Left kidney (tissue), 2 donors: ENCODE data around the gene DAPK1. TPM values are rescaled to one million over a fixed set of nuclear protein-coding genes. Genes with fewer than 3 reads are reported as not detected.

Experiments
- DNase-seq: peaks from one replicate; pipeline ENCODE4 v3.0.0-alpha.2; 2013
- polyA plus RNA-seq: library from polyadenylated mRNA; unstranded; fragments of 120-200 nt; gene quantifications from one replicate; pipeline ENCODE4 v1.2.1, GENCODE V29; 2013; ENCODE audit not compliant: insufficient read length

The DAPK1 gene
- polyA plus RNA-seq, 1 donor, result 92.1 TPM

DNA sequence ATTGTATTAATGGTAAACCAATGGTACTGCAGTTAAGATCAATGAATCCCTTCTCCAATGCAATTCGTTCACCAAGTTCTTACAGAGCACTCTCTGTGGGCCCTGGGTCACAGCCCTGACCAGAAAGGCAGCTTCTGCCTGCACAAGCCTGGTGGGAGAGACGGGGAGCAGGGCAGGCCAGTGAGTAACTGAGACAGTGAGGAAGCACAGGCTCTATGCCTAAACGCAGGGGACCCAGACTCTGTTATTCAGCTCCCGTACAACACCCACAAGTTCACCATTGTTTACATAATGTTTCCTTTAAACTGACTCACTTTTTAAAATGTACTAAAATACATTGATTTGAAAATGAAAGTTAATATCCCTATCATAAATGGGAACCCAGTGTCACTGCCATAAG, 187.8 kb downstream of the DAPK1 start:
- no peak for DNase-seq

DNA sequence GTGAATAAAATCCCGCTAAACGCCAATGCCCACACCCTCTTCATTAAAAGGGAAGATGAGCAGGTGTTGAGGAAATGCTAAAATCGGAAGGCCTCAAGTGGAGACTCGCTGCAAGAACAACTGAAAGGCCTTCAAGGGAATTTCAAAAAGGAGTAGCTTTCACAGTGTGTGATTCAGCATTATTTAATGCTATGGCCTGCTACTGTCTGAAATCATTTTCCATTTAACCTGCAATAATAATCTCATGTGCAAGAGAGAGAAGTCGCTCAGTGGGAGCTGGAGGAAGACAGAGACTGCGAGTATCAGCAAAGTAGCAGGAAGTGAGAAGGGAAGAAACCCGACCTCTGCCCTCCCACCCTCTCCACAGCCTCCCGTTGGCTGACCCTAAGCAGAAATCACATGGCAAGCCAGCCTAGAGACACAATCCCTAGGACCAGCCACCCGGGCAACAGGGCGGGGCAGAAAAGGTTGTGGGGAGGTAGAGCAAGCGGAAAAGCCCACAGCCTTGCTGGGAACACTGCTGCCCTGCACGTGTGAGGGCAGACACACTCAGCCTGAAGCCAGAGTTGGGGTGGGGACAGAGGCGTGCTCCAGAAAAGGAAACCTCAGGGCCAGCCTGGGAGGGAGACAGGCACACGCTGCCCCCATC, 188.3 kb downstream of the DAPK1 start:
- no peak for DNase-seq

DNA sequence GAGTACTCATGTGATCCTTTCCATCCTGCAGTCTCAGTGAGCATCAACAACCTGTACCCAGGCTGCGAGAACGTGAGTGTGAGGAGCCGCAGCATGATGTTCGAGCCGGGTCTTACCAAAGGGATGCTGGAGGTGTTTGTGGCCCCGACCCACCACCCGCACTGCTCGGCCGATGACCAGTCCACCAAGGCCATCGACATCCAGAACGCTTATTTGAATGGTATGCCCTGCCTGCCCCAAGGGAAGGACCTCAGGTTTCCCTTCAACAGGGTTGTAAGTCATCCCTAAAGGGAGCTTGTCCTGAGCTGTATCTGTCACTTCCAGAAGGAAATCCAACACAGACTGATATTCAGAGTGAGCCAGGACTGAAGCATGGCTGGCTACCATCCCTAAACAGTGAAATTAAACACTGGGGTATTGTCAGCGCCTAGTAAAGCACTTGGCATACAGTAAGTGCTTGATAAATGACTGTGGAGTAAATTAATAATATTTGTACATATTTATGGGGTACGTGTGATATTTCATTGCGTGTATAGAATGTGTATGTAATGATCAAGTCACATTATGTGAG, 188.9 kb downstream of the DAPK1 start:
- DNase-seq, result no peak

DNA sequence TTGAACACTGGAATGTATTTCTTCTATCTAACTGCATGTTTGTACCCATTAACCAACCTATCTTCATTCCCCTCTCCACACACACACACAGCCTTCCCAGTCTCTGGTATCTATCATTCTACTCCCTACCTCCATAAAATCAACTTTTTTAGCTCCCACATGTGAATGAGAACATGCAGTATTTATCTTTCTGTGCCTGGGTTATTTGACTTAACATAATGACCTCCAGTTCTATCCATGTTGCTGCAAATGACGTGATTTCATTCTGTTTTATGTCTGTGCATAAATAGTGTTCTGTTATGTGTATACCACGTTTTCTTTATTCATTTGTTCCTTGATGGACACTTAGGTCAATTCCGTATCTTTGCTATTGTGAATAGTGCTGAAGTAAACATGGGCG, 189.5 kb downstream of the DAPK1 start:
- DNase-seq, result no peak

DNA sequence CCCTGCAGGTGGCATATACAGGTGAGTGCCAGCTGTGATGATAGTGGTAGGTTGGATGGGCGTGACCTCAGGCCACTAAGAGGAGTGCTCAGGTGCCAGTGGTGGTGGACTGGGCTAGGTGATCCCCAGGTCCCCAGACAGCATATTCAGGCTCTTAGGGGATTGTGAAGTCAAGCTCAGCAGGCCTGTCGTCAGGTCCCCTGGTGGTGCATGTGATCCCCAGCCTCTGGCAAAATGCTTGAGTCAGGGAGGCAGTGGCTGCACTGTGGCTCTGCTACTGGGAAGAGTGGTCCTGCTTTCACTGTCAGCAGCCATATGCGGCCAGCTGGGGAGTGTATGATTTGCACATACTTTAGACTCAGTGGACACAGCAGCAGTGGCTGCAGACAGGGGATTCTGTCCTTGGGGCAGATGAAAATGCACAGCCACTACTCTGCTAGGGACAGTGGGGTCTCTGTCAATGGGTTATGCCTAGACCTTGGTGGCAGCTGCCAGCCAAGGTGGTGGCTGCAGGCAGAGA, 196.6 kb downstream of the DAPK1 start:
- DNase-seq, result no peak

DNA sequence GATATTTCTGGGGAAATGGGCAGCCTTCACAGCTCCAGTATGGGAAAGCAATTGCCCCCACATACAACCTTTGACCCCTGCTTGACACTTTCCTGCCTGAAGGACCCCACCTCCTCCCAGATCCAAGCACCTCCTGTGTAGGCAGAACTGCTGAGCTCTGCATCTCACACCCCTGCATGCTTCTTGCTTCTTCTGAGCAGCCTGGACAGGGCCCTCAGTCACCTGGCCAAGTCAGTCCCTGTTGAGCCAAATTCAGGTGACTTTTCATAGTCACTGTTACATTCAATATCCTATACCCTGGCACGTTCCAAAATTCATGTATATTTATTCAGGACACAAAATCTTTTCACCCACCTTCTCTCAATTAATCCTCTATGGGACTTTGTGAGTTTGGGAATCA, 197.9 kb downstream of the DAPK1 start:
- DNase-seq, result no peak

DNA sequence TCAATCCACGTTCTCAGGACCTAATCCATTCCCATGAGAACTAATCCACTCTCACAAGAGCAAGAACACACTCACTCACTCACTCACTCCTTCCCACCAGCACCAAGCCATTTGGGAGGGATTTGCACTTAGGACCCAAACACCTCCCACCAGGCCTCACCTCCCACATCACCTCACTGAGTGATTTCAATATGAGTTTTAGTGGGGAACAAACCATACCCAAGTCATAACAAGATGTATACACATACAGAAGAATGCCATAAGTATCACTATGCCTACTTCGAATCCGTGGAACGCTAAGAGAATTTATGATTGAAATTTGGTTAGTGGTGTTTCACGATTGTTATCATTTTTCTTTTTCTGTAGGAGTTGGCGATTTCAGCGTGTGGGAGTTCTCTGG, 199.0 kb downstream of the DAPK1 start:
- DNase-seq, result no peak

DNA sequence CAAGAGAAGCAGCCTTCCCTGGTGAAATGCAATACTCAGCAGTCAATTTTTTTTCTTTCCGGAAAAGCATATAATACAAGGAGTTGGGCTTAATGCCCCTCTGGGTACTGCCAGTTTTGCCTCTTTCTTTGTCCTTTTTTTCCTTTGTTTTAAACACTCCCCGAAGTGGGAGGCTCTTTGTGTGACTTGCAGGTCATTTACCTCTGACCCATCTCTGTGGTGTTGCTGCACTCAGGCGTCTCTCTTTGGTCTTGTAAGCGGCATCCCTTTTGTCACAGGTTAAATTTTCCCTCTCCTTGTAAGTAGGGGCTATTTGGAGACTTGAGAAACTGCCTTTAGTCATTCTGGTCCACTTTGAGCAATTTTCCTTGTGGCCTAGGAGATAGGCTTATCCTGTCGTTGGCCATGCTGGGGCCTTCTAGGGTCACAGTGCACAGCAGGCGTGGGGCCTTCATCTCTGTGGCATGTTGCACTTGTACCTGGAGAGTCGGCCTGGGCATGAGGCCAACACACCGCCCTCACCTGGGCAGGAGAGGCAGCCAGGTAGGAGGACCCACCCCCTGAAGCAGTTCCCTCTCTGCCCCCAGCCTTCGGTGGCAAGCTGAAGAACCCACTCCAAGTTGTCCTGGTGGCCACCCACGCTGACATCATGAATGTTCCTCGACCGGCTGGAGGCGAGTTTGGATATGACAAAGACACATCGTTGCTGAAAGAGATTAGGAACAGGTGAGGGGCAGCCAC, 200.6 kb downstream of the DAPK1 start:
- DNase-seq, result no peak

DNA sequence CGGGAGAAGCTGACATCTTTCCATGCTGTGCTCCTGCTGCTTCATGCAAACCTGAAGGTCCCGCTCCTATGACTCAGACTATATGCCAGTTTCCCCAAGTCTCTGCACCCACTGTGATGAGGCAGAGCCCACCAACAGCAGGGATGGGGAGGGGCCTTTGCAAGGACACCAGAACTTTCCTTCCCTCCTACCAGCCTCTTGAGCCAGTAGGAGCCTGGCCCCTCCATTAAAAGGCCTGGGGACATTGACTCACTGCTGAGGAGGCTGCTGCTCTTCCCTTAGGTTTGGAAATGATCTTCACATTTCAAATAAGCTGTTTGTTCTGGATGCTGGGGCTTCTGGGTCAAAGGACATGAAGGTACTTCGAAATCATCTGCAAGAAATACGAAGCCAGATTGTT, 202.2 kb downstream of the DAPK1 start:
- no peak for DNase-seq

DNA sequence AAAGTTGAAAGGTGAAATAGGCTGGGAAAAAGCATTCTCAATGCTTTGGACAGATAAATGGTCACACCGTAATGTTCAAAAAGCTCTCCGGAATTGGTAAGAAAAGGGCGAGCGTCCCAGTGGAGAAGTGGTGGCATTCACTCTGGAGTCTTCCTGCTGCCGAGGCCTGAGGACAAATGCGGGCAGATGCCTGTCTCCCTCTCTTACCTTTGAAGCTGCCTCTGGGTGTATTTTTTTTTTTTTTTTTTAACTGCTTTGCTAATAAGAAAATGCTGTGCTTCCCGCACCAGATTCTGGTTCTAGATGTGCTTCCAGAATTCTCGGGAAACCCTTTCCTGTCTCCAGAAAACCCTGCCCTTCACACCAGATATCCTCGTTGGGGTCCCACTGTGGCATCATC, 203.8 kb downstream of the DAPK1 start:
- DNase-seq, result no peak

DNA sequence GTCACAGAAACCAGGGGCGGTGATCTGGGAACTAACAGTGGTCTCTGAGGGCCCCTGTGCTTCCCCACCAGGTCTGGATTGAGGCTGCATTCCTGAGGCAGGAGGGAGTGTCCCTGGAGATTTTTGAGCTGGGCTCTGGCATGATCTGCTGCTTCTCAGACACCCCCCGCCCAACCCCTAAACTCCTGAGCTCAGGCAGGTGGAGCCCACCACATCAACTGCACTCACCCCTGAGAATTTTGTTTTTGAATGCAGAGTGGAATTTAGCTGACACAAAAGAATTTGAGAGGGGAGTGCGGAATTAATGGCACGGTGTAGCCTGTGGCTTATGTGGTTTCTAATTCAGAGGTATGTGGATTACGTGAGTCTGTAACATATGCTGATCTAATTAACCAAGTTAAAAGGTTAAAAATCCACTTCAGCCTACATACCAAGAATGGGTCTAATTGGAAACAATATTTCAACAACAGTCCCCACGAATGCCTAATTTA, 204.3 kb downstream of the DAPK1 start:
- DNase-seq, result no peak

DNA sequence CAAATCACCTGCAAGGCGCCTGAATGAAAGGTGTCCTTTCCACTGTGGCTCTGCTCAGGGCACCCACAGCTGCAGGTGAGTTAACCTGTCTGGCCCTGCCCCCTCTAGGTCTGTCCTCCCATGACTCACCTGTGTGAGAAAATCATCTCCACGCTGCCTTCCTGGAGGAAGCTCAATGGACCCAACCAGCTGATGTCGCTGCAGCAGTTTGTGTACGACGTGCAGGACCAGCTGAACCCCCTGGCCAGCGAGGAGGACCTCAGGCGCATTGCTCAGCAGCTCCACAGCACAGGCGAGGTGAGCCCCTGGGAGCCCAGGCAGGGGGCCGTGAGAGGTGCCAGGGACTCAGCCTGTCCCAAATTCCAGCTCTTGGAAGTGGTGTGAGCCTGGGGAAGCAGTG, 205.3 kb downstream of the DAPK1 start:
- no peak for DNase-seq

DNA sequence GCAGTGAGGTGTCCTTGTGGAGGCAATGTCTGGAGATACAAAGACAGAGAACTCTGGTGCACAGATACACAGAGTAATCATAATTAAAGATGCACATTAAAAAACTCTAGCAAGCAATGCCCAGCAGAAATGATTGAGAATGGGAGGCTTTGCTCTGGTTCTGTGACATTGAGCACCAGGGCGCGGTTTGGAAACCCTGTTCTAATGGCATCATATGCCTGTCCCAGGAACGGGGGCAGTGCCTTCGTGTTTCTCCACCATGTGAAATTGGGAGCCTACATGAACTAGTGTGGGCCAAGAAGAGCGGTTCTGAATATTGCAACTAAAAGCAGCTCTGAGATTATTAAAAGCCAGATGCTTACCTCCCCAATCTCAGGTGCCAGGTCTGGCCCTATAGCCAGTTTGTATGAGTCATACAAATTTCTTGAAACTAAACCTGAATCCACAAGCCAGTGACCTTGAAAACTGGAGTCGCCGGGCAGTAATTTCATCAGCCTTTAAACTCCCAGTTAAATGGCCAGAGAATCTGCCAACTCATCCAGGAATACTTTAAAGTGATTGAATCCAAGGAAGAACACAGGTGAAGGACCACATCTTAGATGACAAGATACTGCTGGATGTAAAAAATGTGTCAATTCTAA, 206.1 kb downstream of the DAPK1 start:
- no peak for DNase-seq

DNA sequence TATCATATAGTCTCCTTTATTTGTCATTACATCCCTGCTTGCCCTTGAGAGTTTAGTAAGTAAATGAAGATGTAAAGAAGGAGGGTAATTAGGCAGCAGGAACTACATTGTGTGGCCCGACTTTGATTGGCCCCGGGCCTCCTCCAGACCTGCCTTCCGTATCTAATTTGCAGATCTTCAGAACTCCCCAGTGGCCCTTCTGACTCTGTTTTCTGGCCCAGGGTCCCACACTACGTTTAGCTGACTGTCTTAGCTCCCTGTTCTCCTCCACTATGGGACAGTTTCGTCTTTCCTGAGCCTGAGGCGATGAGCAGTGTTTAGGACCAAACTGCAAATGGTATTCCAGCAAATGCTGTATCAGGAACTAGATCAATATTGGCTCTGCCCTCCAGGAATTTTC, 206.7 kb downstream of the DAPK1 start:
- no peak for DNase-seq

DNA sequence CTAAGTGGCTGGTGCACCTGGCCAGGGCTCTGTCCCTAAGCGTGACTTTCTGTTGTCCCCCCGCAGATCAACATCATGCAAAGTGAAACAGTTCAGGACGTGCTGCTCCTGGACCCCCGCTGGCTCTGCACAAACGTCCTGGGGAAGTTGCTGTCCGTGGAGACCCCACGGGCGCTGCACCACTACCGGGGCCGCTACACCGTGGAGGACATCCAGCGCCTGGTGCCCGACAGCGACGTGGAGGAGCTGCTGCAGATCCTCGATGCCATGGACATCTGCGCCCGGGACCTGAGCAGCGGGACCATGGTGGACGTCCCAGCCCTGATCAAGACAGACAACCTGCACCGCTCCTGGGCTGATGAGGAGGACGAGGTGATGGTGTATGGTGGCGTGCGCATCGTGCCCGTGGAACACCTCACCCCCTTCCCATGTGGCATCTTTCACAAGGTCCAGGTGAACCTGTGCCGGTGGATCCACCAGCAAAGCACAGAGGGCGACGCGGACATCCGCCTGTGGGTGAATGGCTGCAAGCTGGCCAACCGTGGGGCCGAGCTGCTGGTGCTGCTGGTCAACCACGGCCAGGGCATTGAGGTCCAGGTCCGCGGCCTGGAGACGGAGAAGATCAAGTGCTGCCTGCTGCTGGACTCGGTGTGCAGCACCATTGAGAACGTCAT, 208.5 kb downstream of the DAPK1 start:
- no peak for DNase-seq

DNA sequence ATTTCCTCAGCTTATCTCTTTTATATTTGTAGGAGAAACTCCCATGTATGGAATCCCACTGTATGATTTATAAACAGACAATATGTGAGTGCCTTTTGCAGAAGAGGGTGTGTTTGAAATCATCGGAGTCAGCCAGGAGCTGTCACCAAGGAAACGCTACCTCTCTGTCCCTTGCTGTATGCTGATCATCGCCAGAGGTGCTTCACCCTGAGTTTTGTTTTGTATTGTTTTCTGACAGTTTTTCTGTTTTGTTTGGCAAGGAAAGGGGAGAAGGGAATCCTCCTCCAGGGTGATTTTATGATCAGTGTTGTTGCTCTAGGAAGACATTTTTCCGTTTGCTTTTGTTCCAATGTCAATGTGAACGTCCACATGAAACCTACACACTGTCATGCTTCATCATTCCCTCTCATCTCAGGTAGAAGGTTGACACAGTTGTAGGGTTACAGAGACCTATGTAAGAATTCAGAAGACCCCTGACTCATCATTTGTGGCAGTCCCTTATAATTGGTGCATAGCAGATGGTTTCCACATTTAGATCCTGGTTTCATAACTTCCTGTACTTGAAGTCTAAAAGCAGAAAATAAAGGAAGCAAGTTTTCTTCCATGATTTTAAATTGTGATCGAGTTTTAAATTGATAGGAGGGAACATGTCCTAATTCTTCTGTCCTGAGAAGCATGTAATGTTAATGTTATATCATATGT, 210.3 kb downstream of the DAPK1 start:
- no peak for DNase-seq

DNA sequence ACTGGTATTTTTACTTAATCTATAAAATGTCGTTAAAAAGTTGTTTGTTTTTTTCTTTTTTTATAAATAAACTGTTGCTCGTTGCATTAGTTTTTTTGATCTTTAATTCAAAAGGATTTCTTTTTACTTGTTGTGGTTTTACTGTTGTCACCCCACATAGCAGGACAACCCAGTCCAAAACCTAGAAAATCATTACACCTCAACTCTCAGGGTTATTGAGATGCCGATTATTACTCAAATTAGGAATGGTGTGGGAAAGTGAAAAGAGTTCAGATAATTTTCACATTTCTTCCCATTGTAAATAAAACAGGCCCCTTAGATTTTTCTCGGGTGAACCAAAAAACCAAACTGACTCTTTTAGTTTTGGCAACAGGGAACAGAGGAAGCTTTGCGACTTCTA, 210.9 kb downstream of the DAPK1 start:
- DNase-seq, result no peak

DNA sequence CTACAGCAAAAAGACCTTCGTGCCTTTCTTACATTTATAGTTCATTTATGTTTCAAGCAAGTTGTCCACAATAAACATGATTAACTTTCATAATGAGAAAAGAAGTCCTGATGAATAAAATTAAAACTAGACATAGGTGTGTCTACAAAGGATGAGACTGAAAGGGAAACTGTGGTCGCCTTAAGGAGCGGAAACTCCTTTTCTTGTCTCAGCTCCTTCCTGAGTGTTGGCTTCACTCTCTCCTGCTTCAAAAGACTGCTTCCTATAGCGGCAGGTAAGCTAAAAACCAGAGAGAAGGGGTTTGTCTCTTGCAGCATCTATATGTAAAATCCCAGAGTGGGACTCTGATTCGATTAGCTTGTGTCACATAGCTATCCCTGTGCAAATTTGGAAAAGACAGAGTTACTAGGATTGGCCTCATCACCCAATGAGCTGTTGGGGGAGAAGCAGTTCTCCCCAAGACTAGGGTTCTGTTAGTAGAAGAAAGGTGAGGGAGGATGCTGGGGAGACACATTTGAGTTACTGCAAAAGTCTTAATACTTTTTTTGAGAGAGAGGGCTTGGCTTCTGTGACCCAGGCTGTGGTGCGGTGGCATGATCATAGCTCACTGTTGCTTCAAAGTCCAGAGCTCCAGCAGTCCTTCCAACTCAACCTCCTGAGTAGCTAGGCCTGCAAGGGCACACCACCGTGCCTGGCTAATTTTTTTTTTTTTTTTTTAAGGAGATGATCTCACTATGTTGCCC, 211.5 kb downstream of the DAPK1 start:
- DNase-seq, result no peak

DNA sequence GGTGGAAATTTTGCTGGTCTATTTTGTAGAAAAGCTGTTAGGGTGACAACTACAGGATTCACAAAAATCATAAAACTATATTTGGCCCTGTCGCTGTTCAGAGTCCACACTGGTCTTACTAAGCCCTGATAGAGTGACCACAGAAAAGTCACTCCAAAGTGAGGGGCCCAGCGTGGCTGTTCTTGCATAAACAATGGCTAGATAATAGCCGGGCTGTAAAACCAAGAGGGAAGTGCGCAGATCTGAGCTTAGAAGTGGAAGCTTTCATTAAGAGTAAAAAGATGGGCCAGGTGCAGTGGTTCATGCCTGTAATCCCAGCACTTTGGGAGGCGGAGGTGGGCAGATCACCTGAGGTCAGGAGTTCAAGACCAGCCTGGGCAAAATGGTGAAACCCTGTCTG, 212.8 kb downstream of the DAPK1 start:
- DNase-seq, result no peak

DNA sequence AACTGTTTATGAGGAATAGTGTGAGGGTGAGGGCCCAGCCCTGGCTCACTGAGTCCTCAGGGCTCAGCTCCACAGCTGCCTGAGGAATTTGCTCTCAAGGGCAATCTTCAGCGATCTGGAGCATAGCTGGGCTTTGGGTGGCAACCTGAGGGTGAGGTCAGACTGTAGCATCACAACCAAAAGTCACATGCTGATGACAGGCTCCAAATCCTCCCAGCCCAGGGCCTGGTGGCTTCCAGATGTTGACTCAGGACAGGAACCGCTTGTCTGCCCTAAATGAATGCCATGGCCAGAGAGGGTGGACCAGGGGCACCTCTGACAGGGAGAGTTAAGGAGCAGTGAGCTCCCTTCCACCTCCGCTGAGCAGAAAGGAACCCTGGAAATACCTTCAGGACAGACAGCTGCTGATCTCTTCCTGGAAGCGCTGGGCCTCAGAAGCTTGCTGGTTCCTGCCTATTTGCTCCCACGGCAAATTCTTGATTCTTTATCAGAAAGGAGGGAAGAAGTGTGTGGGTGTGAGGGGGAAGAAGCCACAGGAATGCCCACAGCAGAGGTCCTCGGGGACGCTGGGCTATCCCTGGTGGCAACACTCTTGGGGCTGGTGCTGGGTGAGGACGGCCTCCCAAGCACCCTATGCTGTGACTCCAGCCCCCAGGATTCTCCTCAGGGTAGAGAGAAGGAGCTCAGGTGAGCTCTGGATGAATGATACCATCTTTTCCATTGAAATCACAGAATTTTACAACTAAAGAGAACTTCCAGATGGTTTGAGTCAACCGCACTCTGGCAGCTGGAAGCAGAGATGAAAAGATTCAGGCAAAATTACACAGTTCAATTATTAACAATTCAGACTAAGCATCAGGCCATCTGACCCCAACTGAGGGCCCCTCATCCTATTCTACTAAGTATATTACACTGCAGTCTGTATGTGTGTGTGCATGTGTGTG, 214.5 kb downstream of the DAPK1 start:
- no peak for DNase-seq
